GM20431 (cell line): ENCODE results near the gene MATCAP1.

Experiments
- in situ Hi-C: fragments of 300-500 bp; cut with MseI, MboI; formaldehyde crosslinking; loops from one replicate; pipeline ENCODE4 v1.15.0; 2020; ENCODE audit warnings: low sequenced_read_pairs; ENCODE audit not compliant: unreplicated experiment

MATCAP1 gene

DNA sequence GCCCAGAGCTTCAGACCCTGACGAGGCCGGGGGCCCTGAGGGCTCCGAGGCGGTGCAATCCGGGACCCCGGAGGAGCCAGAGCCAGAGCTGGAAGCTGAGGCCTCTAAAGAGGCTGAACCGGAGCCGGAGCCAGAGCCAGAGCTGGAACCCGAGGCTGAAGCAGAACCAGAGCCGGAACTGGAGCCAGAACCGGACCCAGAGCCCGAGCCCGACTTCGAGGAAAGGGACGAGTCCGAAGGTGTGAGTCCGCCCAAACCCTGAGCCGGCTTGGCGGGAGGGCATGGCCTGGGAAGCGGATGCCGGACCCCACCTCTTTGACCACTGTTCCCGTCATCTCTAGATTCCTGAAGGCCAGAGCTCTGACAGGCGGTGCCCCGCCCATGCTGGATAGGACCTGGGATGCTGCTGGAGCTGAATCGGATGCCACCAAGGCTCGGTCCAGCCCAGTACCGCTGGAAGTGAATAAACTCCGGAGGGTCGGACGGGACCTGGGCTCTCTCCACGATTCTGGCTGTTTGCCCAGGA lies 9.0 kb downstream of the MATCAP1 start:
- in situ Hi-C loops, result no loop called here

- in situ Hi-C loops, result no loop called here
Observed at GRCh38 chr16:67173808-67174705, 9.7 kb downstream of the MATCAP1 start.

GRCh38 chr16:67173323-67173722 lies 10.4 kb downstream of the MATCAP1 start:
- in situ Hi-C loops, result no loop called here

GRCh38 chr16:67170949-67171649 lies 12.7 kb downstream of the MATCAP1 start:
- in situ Hi-C loops, result no loop called here

- in situ Hi-C loops, result no loop called here
Observed at GRCh38 chr16:67170168-67170948, 13.4 kb downstream of the MATCAP1 start, which contains the start of gene NOL3. TSS of gene NOL3 (plus strand) at chr16:67170538.

DNA sequence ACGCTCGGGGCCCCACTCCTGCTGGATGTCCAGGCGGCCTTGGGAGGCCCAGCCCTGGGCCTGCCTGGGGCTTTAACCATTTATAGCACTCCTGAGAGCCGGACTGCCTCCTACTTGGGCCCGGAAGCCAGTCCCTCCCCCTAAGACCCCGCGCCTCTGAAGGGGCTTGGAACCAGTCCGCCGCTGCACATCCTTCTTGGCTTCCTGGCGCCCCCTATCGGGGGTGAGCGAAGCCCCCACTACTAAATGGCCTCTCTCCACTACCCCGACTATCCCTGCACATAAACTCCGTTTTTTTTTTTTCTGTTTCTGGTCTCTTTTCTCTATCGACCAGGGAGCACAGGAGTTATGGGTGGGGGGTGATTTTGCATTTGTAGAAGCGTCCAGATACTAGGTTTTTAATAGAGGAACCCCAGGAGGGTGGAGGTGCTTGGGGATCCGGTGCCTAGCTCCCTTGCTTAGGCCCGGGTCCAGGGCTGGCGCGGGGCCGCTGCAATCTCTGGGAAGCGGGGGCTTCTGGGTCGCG lies 14.1 kb downstream of the MATCAP1 start:
- in situ Hi-C loops, result no loop called here

- in situ Hi-C loops, result no loop called here
Observed at GRCh38 chr16:67169011-67169451, 14.7 kb downstream of the MATCAP1 start.

DNA sequence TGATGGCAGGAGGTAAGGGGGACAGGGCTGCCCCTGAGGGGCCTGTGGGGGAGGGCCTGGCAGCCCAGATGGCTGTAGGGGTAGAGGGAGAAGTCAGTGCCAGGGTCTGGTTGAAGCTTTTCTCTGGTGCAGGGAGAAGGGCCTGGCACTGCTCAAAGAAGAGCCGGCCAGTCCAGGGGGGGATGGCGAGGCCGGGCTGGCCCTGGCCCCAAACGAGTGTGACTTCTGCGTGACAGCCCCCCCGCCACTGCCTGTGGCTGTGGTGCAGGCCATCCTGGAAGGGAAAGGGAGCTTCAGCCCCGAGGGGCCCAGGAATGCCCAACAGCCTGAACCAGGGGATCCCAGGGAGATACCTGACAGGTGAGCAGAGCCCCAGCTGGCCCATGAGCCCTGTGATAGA lies 16.2 kb downstream of the MATCAP1 start:
- in situ Hi-C loops, result no loop called here

- in situ Hi-C loops, result no loop called here
Observed at GRCh38 chr16:67166598-67167168, 17.1 kb downstream of the MATCAP1 start.

GRCh38 chr16:67166110-67166547 lies 17.6 kb downstream of the MATCAP1 start:
- in situ Hi-C loops, result no loop called here

DNA sequence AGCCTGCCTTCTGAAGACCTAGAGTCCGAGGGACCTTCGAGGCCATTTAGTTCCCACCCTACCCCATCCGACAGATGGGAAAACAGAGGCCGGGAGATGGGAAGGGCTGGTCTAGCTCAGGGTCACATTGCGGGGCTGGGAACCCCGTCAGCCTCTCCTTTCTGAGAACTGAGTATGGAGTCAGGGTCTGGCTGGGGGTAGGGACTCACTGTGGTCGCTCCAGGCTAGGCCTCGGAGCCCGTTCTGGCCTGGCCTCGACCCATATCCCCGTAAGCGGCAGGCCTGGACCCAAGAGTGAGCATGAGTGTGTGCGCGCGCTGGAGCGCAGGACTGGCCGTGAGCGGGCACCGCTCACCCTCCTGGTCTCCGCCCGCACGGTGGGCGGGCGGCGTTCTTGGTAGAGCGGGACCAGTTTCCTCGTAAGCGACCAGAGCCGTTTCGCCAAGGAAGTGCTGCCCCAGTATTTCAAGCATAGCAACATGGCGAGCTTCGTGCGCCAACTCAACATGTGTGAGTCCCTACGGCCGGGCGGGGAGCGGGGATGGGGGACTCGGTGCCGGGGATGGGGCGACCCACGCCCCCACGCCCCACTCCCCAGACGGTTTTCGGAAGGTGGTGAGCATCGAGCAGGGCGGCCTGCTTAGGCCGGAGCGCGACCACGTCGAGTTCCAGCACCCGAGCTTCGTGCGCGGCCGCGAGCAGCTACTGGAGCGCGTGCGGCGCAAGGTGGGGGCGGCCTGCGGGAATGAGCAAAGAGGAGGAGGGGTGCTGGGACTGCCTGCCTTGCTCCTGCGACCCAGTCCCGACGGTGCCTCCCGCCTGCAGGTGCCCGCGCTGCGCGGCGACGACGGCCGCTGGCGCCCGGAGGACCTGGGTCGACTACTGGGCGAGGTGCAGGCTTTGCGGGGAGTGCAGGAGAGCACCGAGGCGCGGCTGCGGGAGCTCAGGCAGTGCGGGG lies 18.4 kb downstream of the MATCAP1 start:
- in situ Hi-C loops, result no loop called here

DNA sequence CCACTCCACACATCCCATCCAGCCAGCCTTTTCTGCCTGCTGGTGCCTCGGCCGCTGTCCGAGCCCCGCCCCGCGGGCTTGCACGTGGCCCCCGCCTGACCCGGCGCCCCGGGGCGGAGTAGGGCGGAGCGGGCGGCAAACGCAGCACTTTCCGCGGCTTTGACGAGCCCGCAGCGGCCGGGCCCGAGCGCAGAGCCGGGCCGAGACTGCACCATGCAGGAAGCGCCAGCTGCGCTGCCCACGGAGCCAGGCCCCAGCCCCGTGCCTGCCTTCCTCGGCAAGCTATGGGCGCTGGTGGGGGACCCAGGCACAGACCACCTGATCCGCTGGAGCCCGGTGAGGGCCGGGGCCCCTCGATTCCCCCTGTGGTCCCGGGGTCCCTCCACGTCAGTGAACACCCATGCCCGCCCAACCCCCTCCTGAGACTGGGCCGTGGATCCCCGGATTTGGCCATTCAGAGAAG lies 19.1 kb downstream of the MATCAP1 start, which contains the start of gene HSF4:
Gene HSF4 (plus strand): TSS at position 147 of the 463 bp plus-strand sequence. CDS start 67 bp downstream, at position 214.
- in situ Hi-C loops, result no loop called here

DNA sequence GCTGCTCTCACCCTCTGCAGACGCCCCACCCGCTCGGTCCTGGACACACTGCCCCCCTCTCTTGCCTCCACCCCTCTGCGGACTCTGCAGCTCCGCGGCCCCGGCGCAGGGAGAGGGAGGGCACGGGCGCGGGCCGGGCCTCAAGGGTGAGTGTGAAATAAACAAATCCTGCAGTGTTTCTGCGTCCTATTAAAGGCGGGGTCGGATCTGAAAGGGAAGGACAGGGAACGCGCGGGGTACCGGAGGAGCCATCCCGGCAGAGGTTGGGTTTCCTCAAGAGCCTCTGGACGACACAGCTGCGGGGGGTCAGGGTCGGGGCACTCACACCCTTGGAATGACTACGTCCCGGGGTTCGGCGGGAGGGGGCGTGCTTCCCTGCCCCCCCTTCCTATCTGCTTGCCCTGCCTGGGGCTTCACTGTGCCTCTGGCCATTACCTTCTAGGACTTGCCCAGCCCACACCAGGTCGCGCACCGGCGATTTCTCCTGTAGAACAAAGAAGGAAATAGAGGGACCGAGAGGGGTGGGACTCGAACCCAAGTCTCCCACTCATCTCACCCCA lies 19.7 kb downstream of the MATCAP1 start:
- in situ Hi-C loops, result no loop called here

DNA sequence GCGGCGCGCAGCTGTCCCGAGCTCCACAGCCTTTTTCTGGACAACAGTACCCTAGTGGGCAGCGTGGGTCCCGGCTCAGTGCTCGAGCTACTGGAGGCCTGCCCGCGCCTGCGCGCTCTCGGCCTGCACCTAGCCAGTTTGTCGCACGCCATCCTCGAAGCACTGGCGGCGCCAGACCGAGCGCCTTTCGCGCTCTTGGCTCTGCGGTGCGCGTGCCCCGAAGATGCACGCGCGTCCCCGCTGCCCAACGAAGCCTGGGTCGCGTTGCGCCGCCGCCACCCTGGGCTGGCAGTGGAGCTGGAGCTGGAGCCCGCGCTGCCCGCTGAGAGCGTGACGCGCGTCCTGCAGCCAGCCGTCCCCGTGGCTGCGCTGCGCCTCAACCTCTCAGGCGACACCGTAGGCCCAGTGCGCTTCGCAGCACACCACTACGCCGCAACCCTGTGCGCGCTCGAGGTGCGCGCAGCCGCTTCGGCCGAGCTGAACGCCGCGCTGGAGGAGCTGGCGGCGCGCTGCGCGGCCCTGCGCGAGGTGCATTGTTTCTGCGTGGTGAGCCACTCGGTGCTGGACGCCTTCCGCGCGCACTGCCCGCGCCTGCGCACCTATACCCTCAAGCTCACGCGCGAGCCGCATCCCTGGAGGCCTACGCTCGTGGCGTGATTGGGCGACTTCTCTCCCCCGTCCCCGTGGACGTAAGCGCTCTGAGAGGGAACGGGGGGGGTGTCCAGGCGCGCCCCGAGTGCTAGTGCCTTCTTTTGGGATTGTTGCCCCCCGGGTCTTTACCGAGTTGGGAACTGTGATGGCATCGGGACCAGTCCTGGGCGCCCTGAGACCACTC lies 20.4 kb downstream of the MATCAP1 start:
- in situ Hi-C loops, result no loop called here

- in situ Hi-C loops, result no loop called here
Observed at GRCh38 chr16:67162506-67163163, 21.1 kb downstream of the MATCAP1 start.

DNA sequence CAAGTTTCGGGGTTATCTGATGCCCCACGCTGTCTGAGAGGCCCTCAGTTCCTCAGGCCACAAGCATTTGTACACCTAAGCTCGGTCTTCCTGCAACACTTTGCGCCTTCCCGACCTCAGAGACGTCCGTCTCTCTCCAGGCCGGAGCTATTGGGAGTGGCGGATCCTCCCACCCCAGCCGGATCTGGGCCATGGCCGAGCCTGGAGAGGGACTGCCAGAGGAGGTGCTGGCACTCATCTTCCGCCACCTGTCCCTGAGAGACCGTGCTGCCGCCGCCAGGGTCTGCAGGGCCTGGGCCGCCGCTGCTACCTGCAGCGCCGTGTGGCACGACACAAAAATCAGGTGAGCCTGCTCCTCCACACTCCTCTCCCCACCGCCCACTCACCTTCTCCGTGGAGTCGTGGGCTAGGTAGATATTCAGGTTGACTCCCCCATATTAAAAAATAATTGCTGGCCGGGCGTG lies 22.1 kb downstream of the MATCAP1 start:
- in situ Hi-C loops, result no loop called here
